Activated CD8-positive, alpha-beta T cell treated with anti-CD3 and anti-CD28 coated beads, Interleukin-2, amount 10 ng/mL, durations not matched to agents 7 days and 5 days (primary cell): ENCODE results near the gene MOB1A. TPM values are rescaled to one million over a fixed set of nuclear protein-coding genes. Genes with fewer than 3 reads are reported as not detected.

Source experiments
- ATAC-seq: fragments of 150-1000 bp; cut with Tn5 transposase; one replicate; pipeline ENCODE4 v1.10.0; 2021; ENCODE audit warnings: moderate library complexity
- CTCF ChIA-PET: fragments of 350-600 bp; sonication (Branson Sonifier 250); formaldehyde crosslinking; loops from one replicate; lab custom pipeline; 2021; ENCODE audit warnings: antibody characterized with exemption; lab: Charles Lee
- POLR2A ChIA-PET: fragments of 350-600 bp; sonication (Branson Sonifier 250); formaldehyde crosslinking; loops from one replicate; lab custom pipeline; 2021; ENCODE audit warnings: antibody characterized with exemption; lab: Charles Lee
- DNase-seq: peaks from one replicate; pipeline ENCODE4 v3.0.0-alpha.2; 2020
- H3K27ac Mint-ChIP-seq: one replicate; pipeline ENCODE4 v1.8.0; 2021; ENCODE audit warnings: mild to moderate bottlenecking, mixed read lengths
- H3K27me3 Mint-ChIP-seq: one replicate; pipeline ENCODE4 v1.8.0; 2021; ENCODE audit warnings: low read depth, mixed read lengths
- H3K36me3 Mint-ChIP-seq: one replicate; pipeline ENCODE4 v1.8.0; 2021; ENCODE audit warnings: low read depth, mixed read lengths
- H3K4me1 Mint-ChIP-seq: one replicate; pipeline ENCODE4 v1.8.0; 2021; ENCODE audit warnings: low read depth, mixed read lengths
- H3K4me3 Mint-ChIP-seq: one replicate; pipeline ENCODE4 v1.8.0; 2021; ENCODE audit warnings: mild to moderate bottlenecking, mixed read lengths
- H3K9me3 Mint-ChIP-seq: one replicate; pipeline ENCODE4 v1.8.0; 2022; ENCODE audit warnings: mixed read lengths; ENCODE audit not compliant: insufficient read depth
- total RNA-seq, 2 experiments: library from RNA; stranded (reverse); gene quantifications; one replicate each; pipeline ENCODE4 v1.2.3, GENCODE V29; 2021

Gene MOB1A
- total RNA-seq, 2 experiments from 2014 or later = 191 to 208 TPM

DNA sequence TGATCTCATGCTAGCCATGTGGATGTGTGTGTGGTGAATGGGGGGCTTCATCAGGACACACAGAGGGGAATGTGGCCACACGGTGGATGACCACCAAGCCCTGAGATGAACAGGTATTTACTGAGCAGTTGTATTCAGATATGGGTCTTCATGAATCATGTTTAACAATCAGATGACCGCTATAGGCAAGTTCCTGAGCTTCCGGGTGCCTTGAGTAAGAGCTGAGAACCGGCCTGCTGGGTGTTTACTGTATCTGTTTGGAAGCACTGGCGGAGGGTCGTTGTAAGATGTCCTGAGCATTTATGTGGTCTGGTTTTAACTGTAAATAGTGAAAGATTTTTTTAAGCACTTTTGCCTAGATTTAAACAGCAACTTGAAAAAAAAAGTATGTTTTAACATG is 74.9 kb downstream of the MOB1A start:
- ChIA-PET POLR2A (no interaction called here), CTCF (interaction anchor here (0.7 to 4.8 kb wide), 4 partner anchors 17 to 276 kb away, joined by 3 to 27 read pairs (median 5); partner anchors contain the start of gene STAMBP)
- H3K4me3 Mint-ChIP-seq = no peak overlapping the region
- peaks cover 25% of the 10 kb centered on the region for H3K36me3 Mint-ChIP-seq
- no peak for DNase-seq
- H3K27me3 Mint-ChIP-seq = no peaks in the 10 kb centered on the region
- no peak for ATAC-seq
- no peaks in the 10 kb centered on the region for H3K4me1 Mint-ChIP-seq
- H3K9me3 Mint-ChIP-seq = no peaks in the 10 kb centered on the region
- H3K27ac Mint-ChIP-seq = no peak overlapping the region

Other genes with a start within 250 kb of the MOB1A start
- gene TET3, start 194.0 kb downstream of the MOB1A start, total RNA-seq = 10 to 100 TPM; 20.4 to 20.9 TPM
- gene BOLA3, start 31.0 kb downstream of the MOB1A start, total RNA-seq = 10 to 100 TPM; 79.7 to 85.4 TPM
- 100 to 1,000 TPM; 162 to 164 TPM for gene MTHFD2, start 19.7 kb upstream of the MOB1A start, total RNA-seq
- gene SLC4A5, start 164.5 kb upstream of the MOB1A start, total RNA-seq = 1 to 10 TPM; 1.6 to 2.8 TPM
- gene DCTN1, start 201.4 kb upstream of the MOB1A start, total RNA-seq = 100 to 1,000 TPM; 112 to 115 TPM
- 1 to 10 TPM; 1.5 TPM for gene C2orf81, start 242.7 kb upstream of the MOB1A start, total RNA-seq
- 10 to 100 TPM; 93.7 to 96.9 TPM for gene WDR54, start 242.9 kb upstream of the MOB1A start, total RNA-seq